ENCODE results near the gene SLC6A14. TPM values are rescaled to one million over a fixed set of nuclear protein-coding genes. Genes with fewer than 3 reads are reported as not detected.

SLC6A14 gene
- total and polyA plus RNA-seq, 2 of the 8 experiments (the other 6 are each of a cell fraction or from before 2014, with no cell fraction given), result not detected

DNA sequence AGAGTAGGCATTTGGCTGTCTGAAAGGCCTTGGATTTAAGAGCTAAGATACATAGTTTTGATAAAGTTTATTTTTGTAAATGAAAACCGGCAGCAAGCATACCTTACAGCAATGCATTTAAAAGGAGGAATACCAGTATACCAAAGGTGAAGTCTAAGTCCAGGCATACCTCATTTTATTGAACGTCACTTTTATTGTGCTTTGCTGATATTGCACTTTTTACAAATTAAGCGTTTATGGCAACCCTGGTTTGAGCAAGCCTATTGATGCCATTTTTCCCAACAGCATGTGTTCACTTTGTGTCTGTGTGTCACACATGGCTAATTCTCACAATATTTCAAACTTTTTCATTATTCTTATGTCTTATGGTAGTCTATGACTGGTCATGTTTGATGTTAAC, 8.4 kb upstream of the SLC6A14 start:
- no peak overlapping the region for H3K4me3 ChIP-seq (ENCODE audit: extremely low read depth in 1 of 4, insufficient read depth in 2 of 4, low read depth in 3 of 4, low read length in 4 of 4)
- H2BK12ac ChIP-seq (ENCODE audit: low read depth, low read length), result no peak overlapping the region
- H3K36me3 ChIP-seq (ENCODE audit: control insufficient read depth in 2 of 4, insufficient read depth in 4 of 4, low read length in 3 of 4), result no peaks in the 10 kb centered on the region
- H3K14ac ChIP-seq (ENCODE audit: insufficient read length), result no peak overlapping the region
- H3K4ac ChIP-seq (replicated peaks; ENCODE audit: insufficient read length, low read depth, low read length), result no peak overlapping the region
- no peak overlapping the region for H2BK120ac ChIP-seq (replicated peaks; ENCODE audit: low read depth, low read length)
- no peak overlapping the region for H3K18ac ChIP-seq (ENCODE audit: extremely low read depth, low read length)
- H4K8ac ChIP-seq (ENCODE audit: extremely low read depth, insufficient read depth, low read length), result no peak overlapping the region
- H2BK15ac ChIP-seq (ENCODE audit: low read length), result no peak overlapping the region
- DNase-seq (ENCODE audit: low read depth in 1 of 2, low spot score in 2 of 2) (no peak), FAIRE-seq (no peak)
- H3K23me2 ChIP-seq (ENCODE audit: low read depth, low read length), result no peaks in the 10 kb centered on the region
- H3K27ac ChIP-seq (ENCODE audit: low read depth, low read length), result no peak overlapping the region
- TF ChIP-seq RXRA (IDR thresholded peaks at IDR 0.05; ENCODE audit: insufficient read depth, low read depth, low read length) (no peak), KDM5A (IDR thresholded peaks at IDR 0.05; ENCODE audit: low read length) (no peak), GTF2F1 (IDR thresholded peaks at IDR 0.05; ENCODE audit: borderline replicate concordance, low read depth, low read length) (no peak)
- TF ChIP-seq, protein P1, sequence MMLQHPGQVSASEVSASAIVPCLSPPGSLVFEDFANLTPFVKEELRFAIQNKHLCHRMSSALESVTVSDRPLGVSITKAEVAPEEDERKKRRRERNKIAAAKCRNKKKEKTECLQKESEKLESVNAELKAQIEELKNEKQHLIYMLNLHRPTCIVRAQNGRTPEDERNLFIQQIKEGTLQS (IDR thresholded peaks at IDR 0.05; ENCODE audit: insufficient read depth, low read depth, low read length), result no peak
- H2AFZ ChIP-seq (ENCODE audit: low read length), result no peak overlapping the region
- no peak overlapping the region for H4K91ac ChIP-seq (replicated peaks; ENCODE audit: insufficient read length, low read length)
- no peak overlapping the region for H3K4me2 ChIP-seq (ENCODE audit: insufficient read depth in 1 of 2, low read depth in 2 of 2, low read length in 2 of 2)
- WGBS, 2 experiments (ENCODE audit: extremely low coverage in 1 of 2, insufficient coverage in 1 of 2, insufficient read length in 1 of 2, insufficient replicate concordance in 2 of 2, low coverage in 1 of 2, low lambda C conversion rate in 2 of 2, missing lambda C conversion rate in 1 of 2), result 92% methylated on average over 3 of the region's 3 CpGs; no CpG with 5 or more reads in 1 of the 2 experiments
- H3K79me1 ChIP-seq (ENCODE audit: low read depth, low read length), result no peaks in the 10 kb centered on the region
- no peaks in the 10 kb centered on the region for H3K9me3 ChIP-seq (ENCODE audit: insufficient read depth in 2 of 2, low read depth in 1 of 2, low read length in 1 of 2)
- no peak overlapping the region for H2AK5ac ChIP-seq (ENCODE audit: low read depth, low read length)
- H3K9ac ChIP-seq (replicated peaks in 1 of 4; ENCODE audit: extremely low read depth in 1 of 4, low read depth in 3 of 4, low read length in 3 of 4), result no peak overlapping the region
- H3K27me3 ChIP-seq (replicated peaks in 1 of 4; ENCODE audit: control insufficient read depth in 3 of 4, extremely low read depth in 1 of 4, insufficient read depth in 3 of 4, low read length in 3 of 4), result no peaks in the 10 kb centered on the region
- no peak overlapping the region for H4K5ac ChIP-seq (ENCODE audit: insufficient read length, low read depth, low read length)
- no peaks in the 10 kb centered on the region for H3K79me2 ChIP-seq (ENCODE audit: control insufficient read depth in 1 of 2, insufficient read depth in 2 of 2, low read length in 2 of 2)
- ChIA-PET CTCF (ENCODE audit: partially characterized antibody) (no interaction called here), POLR2A (ENCODE audit: partially characterized antibody) (no interaction called here)
- H3K56ac ChIP-seq (replicated peaks; ENCODE audit: insufficient read length, low read depth, low read length), result no peak overlapping the region
- no peaks in the 10 kb centered on the region for H4K20me1 ChIP-seq (replicated peaks in 1 of 2; ENCODE audit: control insufficient read depth in 1 of 2, insufficient read depth in 2 of 2, low read length in 2 of 2)
- no peak overlapping the region for H2BK5ac ChIP-seq (ENCODE audit: low read depth, low read length)
- no peak overlapping the region for H3K23ac ChIP-seq (ENCODE audit: insufficient read length)
- H3K4me1 ChIP-seq (replicated peaks in 1 of 4; ENCODE audit: control insufficient read depth in 3 of 4, insufficient read depth in 4 of 4, low read length in 3 of 4), result no peaks in the 10 kb centered on the region
- no peak overlapping the region for H2BK20ac ChIP-seq (ENCODE audit: low read length)

Data from H1 (cell line).